Prostate gland (tissue), 2 donors: ENCODE results near the gene FAM107B.

Experiments used
- POLR2A ChIP-seq: fragments of 450-650 bp; IDR thresholded peaks from one replicate; pipeline ENCODE4 v1.6.1; 2016; ENCODE audit warnings: antibody characterized with exemption, mild to moderate bottlenecking
- POLR2AphosphoS5 ChIP-seq: sonication (generic); formaldehyde crosslinking; IDR thresholded peaks from one replicate; pipeline ENCODE4 v1.6.1; 2017; ENCODE audit warnings: antibody characterized with exemption
- TF ChIP-seq, protein P1 (sequence below), 4 experiments: fragments of 200-600 bp in 2 of 4; fragments of 450-650 bp in 2 of 4; sonication (generic) in 2 of 4; IDR thresholded peaks; 1 replicate in 3 of 4; 2 replicates in 1 of 4; pipeline ENCODE4 v1.5.1; 2016 to 2019; ENCODE audit warnings: antibody characterized with exemption in 4 of 4, mild to moderate bottlenecking in 2 of 4, moderate library complexity in 2 of 4

DNA sequence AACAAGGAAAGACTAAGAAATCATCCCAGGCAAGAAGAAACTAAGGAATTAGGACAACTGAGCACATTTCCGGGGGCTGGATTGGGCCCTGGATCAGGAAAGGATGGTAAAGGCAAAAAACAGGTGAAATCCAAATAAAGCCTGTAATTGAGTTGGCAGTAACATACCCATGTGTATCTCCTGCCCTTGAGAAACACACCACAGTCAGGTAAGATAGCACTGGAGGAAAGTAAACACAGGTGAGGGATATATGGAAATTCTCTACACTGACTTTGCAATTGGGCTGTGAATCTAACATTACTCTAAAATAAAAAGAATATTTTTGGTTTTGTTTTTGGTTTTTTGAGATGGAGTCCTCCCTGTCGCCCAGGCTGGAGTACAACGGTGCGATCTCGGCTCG lies 303.8 kb downstream of the FAM107B start:
- TF ChIP-seq, protein P1, sequence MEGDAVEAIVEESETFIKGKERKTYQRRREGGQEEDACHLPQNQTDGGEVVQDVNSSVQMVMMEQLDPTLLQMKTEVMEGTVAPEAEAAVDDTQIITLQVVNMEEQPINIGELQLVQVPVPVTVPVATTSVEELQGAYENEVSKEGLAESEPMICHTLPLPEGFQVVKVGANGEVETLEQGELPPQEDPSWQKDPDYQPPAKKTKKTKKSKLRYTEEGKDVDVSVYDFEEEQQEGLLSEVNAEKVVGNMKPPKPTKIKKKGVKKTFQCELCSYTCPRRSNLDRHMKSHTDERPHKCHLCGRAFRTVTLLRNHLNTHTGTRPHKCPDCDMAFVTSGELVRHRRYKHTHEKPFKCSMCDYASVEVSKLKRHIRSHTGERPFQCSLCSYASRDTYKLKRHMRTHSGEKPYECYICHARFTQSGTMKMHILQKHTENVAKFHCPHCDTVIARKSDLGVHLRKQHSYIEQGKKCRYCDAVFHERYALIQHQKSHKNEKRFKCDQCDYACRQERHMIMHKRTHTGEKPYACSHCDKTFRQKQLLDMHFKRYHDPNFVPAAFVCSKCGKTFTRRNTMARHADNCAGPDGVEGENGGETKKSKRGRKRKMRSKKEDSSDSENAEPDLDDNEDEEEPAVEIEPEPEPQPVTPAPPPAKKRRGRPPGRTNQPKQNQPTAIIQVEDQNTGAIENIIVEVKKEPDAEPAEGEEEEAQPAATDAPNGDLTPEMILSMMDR (IDR thresholded peaks at IDR 0.05), result no peak
- TF ChIP-seq POLR2AphosphoS5, result no peak
- TF ChIP-seq POLR2A, result no peak
